Glomerular visceral epithelial cell (primary cell): ENCODE results near the gene RGS12.

Source experiments
- DNase-seq: peaks from one replicate; pipeline ENCODE4 v3.0.0-alpha.2; 2016; ENCODE audit errors: extremely low spot score

Gene RGS12

DNA sequence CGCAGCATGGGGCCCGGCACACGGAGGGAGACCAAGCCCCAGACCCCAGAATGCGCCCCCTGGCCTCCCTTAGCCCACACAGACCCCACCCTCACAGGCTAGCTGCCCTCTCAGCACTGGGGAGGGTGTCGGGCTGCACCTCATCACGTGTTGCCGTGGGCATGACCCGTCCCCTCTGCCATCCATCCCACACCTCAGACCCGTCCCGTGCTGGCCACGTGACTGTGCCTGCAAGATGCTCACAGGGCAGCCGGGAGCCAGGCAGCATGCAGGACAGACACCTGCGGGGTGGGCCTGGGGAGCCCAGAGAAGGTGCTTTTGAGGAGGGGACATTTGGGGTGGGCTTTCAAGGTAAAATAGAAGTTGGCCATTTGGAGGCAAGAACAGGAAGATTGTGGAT is 39.0 kb upstream of the RGS12 start:
- DNase-seq, result no peak

DNA sequence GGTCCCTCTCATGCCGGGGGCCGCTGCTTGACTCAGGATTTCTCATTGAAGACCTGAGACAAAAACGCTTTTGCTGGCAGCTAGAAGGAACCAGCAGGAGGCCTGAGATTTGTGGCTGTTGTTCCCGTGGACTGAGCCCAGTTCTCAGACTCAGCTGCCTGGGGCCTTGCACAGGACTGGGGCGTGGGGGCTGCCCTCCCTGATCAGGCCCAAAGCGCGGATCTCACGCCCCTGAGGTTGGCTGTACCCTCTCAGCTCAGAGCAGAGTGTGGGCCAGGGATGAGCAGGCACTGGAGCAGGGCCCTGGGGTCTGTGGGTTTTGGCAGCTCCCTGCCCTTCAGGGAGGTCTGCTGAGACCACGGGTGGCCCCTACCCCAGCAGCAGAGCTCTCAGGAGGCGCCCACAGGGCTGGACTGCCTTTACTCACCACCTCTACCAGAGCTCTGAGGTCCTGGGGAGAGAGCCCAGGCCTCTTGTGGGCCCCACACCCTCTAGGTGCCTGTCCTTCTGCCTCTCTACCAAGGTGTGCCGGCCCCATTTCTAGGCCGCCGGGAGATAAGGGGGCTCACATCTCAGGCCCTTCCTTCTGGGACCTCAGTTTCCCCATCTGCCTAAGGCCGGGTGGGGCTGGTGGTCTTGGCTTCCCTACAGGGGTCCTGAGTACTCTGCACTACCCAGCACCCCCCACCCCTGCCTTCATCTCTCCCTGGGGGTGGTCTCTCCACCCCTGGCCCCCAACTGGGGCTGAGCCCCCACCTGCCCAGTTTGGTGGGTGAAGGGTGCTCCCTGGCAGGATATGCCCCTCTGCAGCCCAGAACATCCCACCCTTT is 38.3 kb upstream of the RGS12 start:
- DNase-seq, result no peak

DNA sequence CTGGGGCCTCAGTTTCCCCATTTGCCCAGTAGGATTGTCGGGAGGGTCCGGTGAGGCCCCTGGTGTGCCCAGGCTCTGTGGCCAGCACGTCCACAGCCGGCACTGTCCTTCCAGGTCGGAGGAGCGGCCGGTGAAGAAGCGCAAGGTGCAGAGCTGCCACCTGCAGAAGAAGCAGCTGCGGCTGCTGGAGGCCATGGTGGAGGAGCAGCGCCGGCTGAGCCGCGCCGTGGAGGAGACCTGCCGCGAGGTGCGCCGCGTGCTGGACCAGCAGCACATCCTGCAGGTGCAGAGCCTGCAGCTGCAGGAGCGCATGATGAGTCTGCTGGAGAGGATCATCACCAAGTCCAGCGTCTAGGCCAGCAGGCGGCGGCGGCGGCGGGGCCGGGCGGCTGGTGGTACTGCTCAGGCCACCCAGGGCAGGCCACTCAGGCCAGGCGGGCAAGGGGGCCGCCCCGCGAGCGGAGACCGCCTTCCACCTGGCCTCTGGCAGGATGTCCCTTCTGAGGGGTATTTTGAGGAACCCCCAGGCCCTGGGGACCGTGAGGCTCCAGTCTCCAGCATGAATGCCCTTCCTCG is 37.1 kb upstream of the RGS12 start:
- no peak for DNase-seq

DNA sequence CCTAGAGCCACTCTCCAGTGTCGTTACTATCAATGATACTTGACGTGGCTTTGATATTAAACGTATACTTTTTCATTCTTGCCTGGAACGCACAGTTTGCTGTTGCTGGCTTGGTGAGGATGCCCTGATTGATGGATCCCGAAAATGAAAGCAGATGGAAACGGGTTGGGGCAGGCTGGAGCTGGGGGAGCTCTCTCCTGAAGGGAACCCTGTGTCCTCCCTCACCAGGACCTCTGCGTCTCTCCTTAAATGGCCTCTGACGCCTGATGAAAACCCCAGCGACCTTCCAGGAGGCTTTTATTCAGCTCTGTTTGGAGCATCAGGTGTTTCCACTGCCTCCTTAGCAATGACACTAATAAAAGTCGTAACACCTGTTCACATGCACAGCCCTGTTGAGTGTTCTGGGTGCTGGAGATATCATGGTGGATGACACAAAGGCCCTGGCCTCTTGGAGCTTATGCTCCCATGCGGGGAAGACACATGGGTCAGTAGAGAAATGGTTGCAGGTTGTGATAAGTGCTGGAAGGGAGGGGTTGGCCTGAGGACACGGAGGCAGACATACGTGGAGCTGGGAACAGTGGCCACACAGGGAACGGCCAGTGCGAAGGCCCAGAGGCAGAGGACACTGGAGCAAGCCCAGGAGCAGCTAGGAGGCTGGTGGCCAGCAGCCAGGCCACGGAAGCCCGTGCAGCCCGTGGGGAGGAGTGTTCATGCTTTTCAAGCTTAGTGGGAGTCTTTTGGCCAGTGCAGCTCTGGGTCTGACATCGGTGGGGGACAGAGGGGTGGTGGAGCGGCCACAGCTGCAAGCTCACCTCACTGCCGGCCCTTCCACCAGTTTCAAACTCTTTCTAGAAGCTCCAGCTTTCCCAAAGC is 36.4 kb upstream of the RGS12 start:
- DNase-seq, result no peak

DNA sequence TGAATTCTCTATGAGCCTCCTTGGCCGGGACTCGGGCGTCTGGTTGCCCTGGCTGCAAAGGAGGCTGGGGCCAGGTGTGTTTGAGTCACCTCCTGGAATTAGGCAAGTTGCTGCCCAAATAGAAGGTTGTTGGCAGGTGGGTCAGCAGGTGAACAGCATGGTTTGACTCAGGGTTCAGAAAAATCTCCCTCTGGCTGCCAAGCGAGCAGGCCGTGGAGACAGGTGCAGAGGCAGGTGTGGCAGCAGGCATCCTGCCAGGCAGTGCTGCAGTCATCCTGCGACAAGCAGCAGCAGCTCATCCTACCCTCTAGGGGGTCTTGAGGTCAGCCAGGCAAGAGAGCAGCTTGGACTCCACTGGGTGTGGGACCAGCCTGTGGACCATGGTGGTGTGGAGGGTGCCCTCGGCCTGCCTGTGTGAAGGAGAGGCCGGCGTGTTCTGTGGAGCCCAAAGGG is 35.7 kb upstream of the RGS12 start:
- DNase-seq, result no peak

DNA sequence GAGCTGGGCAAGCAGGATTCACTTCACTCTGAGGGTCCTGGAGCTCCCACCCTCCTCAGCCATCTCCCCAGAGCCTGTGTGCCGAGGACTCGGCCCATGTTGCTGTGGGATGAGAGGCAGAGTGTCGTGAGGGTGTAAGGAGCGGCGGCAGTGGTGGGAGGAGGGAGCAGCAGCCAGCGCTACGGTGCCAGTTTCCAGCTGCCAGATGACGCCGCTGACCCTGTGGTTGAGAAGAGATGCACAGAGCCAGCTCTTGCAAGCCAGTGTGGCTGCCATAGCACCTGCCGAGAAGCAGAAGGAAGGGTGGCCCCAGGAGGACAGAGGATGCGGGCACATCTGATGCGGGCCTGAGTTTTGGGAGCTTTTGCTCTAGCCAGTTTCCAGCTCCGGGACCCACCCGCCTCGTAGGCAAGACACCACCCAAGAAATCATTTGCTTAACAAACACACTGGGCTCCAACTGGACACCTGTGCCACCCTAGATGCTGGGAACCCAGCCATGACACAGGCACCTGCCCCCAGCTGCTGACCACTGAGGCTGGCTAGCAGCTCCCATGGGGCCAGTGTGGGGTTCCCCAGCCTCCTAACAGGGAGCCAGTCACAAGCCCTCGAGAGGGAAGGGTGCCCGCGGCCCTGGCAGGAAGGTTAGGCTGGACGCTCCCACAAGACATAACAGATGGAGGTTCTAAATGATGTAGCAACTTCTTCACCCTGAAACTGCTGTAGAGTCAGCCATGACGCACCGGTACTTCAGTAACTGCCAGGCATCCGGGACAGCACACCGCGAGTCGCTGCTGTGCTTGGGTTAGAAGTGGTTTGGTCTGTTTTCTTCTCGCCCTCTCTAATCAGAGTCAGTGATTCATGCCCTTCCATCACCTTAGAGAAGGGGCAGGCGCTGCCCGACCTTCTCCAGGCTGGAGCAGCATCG is 35.0 kb upstream of the RGS12 start:
- DNase-seq, result peak; percentile 44

DNA sequence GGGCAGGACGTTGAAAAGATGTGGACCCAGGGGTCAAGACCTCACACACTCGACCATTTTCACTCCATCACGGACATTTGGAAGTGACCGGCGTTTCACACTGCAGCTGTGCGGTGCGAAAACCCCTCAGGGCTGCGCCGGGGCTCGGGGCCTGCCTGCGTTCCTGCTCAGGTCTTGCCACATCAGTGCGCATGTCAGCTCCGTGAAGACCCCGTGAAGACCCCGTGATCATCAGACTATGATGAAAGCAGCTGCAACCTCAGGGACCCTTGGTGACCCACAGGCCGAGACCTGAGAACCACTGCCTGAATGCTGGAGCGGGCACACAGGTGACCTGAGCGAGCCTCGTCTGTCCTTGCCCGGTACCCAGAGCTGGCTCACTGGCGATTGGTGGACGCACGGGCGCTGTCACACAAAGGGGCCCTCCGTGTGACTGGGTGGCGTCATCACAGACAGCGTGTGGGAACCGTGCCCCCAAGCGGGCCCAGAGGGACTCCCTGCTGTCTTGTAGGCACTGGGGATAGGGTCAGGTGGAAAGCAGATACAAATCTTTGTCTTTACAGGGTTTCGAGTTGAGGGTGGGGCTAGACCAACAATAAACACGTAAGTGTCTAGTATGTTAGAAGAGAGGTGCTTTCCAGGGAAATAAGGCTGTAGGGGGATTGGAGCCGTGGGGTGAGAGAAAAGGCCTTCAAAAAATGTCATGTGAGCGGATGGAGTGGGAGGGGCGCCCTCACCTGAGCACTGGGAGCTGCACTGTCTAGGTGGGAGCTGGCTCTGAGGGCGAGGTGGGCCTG is 31.2 kb upstream of the RGS12 start:
- DNase-seq, result no peak

DNA sequence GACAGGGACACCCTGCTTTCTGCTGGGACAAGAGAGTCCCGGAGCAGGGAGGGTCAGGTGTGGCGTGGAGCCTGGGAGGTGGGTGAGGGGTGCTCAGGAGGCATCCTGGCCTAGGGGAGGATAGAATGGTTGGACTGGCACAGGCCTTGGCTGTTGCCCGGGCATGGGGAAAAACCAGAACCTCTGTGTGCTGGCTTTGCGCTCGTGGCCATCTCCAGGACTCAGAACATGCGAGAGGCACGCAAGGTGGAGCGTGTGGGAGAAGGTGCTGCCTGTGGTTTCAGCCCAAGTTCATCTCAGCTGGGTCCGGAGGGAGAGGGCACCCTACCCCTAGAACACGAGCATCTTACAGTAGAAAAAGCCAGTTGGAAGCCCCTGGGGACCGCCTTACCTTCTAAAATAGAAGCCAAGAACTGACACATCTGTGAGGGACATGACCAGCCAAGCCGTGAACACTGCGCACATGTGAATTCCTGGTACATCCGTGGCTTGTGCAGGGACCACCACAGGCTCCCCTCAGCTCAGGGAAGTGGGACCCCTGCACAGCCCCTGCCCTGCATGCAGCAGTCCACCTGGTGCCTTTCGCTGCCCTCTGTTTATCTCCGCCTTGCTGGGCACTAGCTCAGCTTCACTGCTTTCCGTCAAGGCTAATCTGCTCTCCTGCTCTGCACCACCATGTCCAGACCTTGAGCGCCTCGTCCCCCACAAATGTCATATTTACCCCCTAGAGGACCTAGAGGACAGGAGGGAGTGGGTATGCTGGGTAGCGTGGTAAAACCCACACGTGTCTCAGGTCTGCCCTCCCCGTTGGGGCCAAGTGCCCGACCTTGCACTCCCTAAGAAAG is 30.4 kb upstream of the RGS12 start:
- no peak for DNase-seq

DNA sequence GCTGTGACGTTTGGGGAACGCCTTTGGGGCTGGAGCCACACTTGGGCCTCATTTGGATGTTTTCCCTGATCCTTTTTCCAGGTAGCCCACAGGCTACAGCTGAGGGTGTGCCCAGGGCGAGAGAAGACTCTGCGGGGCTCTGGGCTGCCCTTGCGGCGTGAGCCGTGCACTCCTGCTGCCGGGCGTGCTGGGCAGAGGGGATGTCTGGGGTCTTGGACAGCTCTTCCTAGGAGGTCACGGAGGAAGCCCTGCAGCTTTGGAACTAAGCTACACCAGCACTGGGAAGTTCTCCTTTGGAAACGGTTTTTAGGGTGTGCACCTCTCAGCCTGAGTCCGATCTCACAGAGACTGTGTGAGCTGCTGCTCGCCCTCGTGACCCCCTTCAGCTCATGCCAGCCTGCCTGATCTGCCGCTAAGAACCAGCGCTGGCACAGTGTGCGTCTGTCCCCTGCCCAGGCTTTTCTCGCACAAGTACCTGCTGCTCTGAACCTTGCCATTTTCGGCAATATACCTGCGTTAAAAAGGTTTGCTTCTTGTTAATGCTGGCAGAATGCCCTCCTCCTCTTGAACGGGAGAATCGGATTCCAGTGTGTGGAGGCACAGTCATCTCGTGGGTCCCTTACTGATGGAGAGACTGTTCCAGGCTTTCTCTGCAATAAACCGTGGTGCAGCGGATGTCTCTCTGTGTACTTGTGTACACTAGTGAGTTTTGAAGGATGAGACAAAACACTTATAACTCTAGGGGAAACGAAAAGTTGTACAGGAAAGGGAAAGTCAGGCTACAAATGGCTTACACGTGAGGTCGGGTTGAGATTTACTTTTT is 29.6 kb upstream of the RGS12 start:
- no peak for DNase-seq

DNA sequence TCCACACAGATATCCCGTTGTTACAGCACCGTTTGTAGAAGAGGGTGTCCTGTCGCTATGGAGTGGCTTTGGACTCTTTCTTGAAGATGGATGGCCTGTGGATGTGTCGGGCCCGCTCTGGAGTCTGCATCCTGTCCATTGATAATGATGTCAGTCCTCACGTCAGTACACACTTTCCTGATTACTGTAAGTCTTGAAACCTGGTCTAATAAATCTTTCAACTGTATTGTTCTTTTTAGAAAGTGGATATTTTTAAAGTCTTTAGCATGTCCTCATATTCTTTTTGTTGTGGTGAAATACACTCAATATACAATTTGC is 29.0 kb upstream of the RGS12 start:
- no peak for DNase-seq

DNA sequence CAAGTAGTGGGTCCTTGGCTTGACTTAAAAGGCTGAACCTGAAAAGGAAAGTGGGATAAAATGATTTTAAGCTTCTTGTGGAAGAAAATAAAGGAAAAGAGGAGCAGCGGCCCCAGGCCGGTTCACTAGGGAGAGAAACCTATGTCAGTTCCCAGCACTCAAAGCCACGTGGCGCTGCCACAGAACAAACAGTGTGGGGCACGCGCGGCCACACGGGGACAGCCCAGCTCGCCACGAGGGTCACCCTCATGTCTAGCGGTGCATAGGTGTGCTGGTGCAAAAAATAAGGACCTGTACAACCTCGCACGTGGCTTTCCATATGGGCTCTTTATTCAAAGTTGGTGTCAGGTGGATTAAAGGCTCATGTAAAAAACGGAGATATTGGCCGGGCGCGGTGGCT is 26.7 kb upstream of the RGS12 start:
- no peak for DNase-seq

DNA sequence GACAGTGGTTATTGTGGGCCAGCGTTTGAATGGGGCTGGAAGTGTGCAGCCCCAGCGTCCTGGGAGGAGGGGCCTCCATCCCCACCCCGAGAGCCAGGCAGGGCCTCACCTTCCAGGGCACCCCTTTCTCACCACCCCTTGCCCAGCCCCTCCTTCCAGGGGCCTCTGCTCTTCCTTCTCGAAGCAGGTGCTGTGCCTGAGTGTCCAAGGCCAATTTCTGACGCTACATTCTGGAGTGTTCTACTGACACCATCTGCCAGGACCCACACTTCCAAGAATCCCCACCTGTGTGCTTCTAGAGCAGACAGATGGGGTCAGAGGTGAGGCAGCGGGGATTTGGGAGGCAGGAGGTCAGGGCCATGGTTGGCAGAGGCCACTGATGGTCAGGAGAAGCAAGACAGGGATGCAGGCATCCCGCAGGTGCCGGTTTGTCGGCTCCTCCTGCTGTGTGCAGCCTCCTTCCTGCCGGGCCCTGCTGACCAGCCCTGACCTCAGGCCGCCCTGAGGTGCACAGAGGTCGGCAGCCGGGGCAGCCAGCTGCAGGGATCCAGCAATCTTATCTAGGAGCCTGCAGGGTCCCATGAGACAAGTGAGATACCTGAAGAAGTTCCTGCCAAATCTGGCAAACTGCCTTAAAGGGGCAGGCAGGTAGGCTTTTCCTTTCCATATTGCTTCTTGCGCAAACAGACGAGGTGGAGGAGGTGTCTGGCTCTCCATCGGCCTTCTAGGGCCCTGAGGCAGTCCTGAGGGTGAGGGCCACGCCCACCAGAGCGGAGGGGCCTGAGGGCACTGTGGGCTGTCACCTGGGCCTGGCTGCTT is 25.0 kb upstream of the RGS12 start:
- DNase-seq, result no peak

DNA sequence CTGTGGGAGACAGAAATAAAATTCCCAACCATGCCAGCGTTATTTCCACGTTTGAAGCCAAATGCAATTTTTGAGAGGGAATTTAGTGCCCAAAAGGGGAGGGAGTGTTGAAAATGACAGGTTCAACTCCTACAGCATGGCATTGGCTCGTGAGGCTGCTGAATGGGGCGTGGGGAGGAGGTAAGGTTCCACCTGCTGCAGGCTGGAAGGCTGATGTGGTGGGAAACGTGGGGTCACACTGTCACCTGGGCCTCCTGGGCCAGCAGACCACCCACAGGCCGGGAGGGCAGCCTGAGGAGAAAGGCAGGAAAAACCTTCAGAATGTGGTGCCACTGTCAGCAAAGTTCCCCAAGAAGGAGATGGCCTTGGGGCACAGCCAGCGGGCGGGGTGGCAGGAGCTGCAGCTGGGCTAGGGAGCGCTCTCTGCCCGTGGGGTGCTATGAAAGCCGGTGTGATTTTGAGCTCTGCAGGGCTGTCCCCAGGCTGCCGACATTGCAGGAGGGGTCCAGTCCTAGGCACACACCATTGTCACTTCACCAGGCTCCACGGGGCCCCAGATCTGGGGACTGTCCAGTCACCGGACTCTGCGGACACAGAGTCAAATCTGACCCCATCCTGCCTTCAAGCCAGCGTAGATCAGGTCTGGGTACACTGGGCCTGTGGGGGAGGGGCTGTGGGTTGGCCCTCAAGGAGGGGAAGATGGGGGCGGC is 24.3 kb upstream of the RGS12 start:
- no peak for DNase-seq

DNA sequence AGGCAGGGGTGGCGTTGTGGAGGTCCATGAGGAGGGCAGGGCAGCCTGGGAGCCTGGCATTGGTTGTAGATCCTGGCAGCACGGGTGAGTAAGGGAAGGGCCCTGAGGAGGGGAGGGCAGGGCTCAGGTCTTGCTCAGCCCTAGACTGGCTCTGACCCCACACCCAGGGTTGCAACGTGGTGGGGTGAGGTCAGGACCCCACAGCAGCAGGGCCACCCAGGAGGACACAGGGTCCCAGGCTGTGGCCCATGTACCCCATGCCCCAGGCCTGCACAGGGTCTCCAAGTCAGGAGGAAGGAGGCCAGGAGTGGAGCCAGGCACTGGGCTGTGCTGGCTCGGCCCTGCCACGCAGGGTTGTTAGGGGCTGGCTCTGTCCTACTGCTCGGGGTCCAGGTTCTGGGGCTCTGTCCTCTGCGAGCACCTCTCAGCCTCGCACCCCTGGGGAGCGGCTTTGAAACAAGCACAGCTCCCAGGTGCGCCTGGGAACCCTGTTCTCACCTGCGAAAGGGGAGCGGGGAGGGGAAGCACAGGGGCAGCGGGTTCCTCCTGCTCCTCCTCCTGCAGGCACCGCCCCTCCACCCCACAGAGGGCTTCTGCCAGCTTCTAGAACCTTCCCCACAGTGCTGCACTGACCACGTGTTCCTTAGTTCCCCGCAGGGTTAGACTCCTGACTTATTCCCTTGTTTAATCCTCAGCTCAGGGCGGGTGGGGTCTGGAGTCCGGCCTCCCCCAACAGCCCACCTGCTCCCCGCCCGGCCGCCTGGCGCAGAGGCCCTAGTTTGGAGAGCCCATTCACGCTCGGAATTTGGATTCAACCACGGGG is 23.5 kb upstream of the RGS12 start:
- DNase-seq, result no peak

DNA sequence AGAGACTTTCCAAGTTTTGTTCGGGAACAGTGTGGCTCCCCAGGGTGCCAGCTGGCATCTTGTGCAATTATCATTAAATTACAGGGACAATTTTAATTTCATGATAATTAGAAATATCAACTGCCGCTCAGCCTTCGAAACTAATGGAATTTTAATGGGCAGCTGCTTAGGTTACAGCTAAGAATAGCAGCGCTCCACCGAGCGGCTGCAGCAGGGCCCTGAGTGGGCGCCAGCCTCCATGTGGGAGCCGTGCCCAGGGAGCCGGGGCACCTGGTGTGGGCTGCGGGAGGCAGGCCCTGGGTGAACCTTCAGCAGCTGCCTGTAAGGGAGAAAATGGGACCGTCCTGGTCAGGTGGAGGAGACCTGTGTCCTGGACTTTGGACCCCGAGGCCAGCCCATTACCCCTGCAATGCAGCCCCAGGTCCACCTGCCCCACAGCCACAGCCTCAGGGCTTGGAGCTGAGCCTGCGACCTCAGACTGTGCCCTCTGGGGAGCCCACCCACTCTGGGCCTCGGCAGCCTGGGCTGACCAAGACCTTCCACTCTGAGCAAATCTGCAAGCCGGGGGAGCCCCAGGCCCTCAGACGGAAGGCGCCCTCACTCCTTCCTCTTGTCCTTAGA is 22.7 kb upstream of the RGS12 start:
- no peak for DNase-seq

DNA sequence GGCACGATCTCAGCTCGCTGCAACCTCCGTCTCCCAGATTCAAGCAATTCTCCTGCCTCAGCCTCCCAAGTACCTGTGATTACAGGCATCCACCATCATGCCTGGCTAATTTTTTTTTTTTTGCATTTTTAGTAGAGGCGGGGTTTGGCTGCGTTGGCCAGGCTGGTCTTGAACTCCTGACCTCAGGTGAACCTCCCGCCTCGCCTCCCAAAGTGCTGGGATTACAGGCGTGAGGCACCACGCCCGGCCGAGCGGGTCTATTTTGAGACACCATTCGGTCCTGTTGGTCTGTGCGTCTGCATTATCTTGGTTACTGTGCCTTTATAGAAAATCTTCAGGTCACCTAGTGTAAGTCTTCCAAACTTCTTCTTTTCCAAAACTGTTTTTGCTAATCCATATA is 21.7 kb upstream of the RGS12 start:
- DNase-seq, result no peak
